Erythroblast (primary cell): ENCODE results near the gene EYA2.

Experiments used
- GATA1 ChIP-seq: IDR thresholded peaks from 2 replicates; pipeline ENCODE4 v1.6.1; 2011; ENCODE audit warnings: low read depth, mild to moderate bottlenecking, control low read depth, low read length, moderate library complexity
- POLR2A ChIP-seq: IDR thresholded peaks from 2 replicates; pipeline ENCODE4 v1.6.1; 2011; ENCODE audit warnings: mild to moderate bottlenecking, low read length

DNA sequence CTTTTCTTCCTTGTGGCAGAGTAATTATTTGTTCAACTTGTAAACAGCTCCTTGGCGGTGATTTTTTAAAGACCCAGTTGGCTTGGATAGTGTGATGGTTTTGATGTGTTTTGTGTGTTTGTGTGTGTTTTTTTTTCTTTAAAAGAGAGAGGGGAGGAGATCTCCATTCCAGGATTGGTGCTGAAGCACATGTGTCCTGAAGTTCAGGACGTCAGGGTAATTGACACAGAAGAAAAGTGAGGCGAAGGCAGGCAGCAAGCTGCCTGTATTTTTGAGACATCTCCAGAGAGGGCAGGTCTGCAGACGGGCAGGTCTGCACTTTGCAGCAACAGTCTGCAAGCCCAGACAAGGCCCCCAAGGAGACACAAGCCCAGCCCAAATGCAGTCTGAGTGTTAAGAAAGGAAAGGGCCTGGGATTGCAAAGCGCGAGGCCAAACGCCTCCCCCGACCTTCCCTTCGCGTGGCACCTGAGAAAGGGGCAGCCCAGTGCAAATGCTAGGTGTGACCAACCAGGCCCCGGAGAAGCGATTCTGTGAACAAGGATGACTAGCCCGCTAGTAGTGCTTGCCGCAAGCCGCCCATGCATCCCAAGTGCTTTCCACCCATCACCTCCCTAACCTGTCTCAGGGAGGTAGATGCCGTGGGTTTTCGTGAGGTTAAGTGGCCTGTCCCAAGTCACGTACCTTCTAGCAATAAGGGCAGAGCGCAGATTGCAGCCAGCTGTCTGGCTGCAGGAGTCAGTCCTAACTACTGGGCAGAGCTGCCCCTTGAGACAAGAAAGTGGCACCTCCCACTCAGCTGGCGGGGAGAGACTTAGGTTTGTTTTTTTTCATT lies 231.3 kb downstream of the EYA2 start:
- no peak for TF ChIP-seq POLR2A
- no peak for TF ChIP-seq GATA1
